ENCODE measurements around the gene DOCK4. TPM values are rescaled to one million over a fixed set of nuclear protein-coding genes. Genes with fewer than 3 reads are reported as not detected.

The DOCK4 gene
- total and polyA plus RNA-seq, 4 donors = 7.2 to 48.9 (median 12.8) TPM

GRCh38 chr7:111852081-111852480, 354.1 kb downstream of the DOCK4 start:
- no peaks in the 10 kb centered on the region for H3K4me1 ChIP-seq (ENCODE audit: control insufficient read depth in 4 of 4, insufficient read depth in 4 of 4, low read length in 3 of 4)
- no peak overlapping the region for H3K4me3 ChIP-seq (ENCODE audit: low read depth in 1 of 3, low read length in 3 of 3)
- 98% methylated on average over 7 of the region's 7 CpGs for WGBS
- no peak overlapping the region for H3K27ac ChIP-seq (ENCODE audit: low read depth in 1 of 2, low read length in 2 of 2)
- no peaks in the 10 kb centered on the region for H3K27me3 ChIP-seq (ENCODE audit: control insufficient read depth in 4 of 4, insufficient read depth in 4 of 4, low read length in 3 of 4)
- no peaks in the 10 kb centered on the region for H3K9me3 ChIP-seq (ENCODE audit: control insufficient read depth in 4 of 4, low read length in 3 of 4)
- TF ChIP-seq MAX (IDR thresholded peaks at IDR 0.05) = no peak
- TF ChIP-seq EGR1 (IDR thresholded peaks at IDR 0.05; ENCODE audit: low read depth in 2 of 2) = no peak
- no peak for TF ChIP-seq FOXA2 (IDR thresholded peaks at IDR 0.05)
- no peak for TF ChIP-seq FOXA1 (IDR thresholded peaks at IDR 0.05)
- TF ChIP-seq GABPA (IDR thresholded peaks at IDR 0.05 in 1 of 2, conservative IDR thresholded peaks at IDR 0.05 in 1 of 2) = no peak
- TF ChIP-seq NR2F2 (IDR thresholded peaks at IDR 0.05) = no peak
- TF ChIP-seq HNF4G (IDR thresholded peaks at IDR 0.05) = no peak
- no peak for TF ChIP-seq CTCF (IDR thresholded peaks at IDR 0.05; ENCODE audit: low read depth, low read length, missing input control)
- no peak for TF ChIP-seq RXRA (IDR thresholded peaks at IDR 0.05)
- TF ChIP-seq YY1 (IDR thresholded peaks at IDR 0.05) = no peak
- no peak for TF ChIP-seq TAF1 (conservative IDR thresholded peaks at IDR 0.05)
- no peak for TF ChIP-seq ATF3 (IDR thresholded peaks at IDR 0.05)
- no peak for TF ChIP-seq SP1 (IDR thresholded peaks at IDR 0.05)
- TF ChIP-seq JUND (IDR thresholded peaks at IDR 0.05) = no peak
- TF ChIP-seq REST (IDR thresholded peaks at IDR 0.05) = no peak
- H3K36me3 ChIP-seq (ENCODE audit: control insufficient read depth in 4 of 4, insufficient read depth in 3 of 4, low read depth in 1 of 4, low read length in 3 of 4) = no peaks in the 10 kb centered on the region
- no peak overlapping the region for H3K9ac ChIP-seq (ENCODE audit: low read depth in 1 of 2, low read length in 2 of 2)
- no peak for DNase-seq (ENCODE audit: low spot score)

GRCh38 chr7:111846898-111847297, 359.3 kb downstream of the DOCK4 start:
- Histone ChIP-seq H3K27ac (ENCODE audit: low read depth in 1 of 2, low read length in 2 of 2) (no peak overlapping the region), H3K4me1 (ENCODE audit: control insufficient read depth in 4 of 4, insufficient read depth in 4 of 4, low read length in 3 of 4) (peaks cover 0 to 2% (median 0%) of the 10 kb centered on the region in 4 donors), H3K4me3 (ENCODE audit: low read depth in 1 of 3, low read length in 3 of 3) (no peak overlapping the region), H3K36me3 (ENCODE audit: control insufficient read depth in 4 of 4, insufficient read depth in 3 of 4, low read depth in 1 of 4, low read length in 3 of 4) (peaks cover 0 to 11% (median 6%) of the 10 kb centered on the region in 4 donors), H3K27me3 (ENCODE audit: control insufficient read depth in 4 of 4, insufficient read depth in 4 of 4, low read length in 3 of 4) (no peaks in the 10 kb centered on the region), H3K9me3 (ENCODE audit: control insufficient read depth in 4 of 4, low read length in 3 of 4) (no peaks in the 10 kb centered on the region), H3K9ac (ENCODE audit: low read depth in 1 of 2, low read length in 2 of 2) (no peak overlapping the region)
- no peak for DNase-seq (ENCODE audit: low spot score)
- WGBS = 91% methylated on average over 6 of the region's 6 CpGs
- TF ChIP-seq RAD21 (IDR thresholded peaks at IDR 0.05) = no peak
- no peak for TF ChIP-seq ATF3 (IDR thresholded peaks at IDR 0.05)

Measured in liver (tissue), 9 donors.